ENCODE results near the gene RAET1G.
A peak's percentile ranks its signal among the peaks of the same experiment; 100 is the strongest.
"Not testable (repeated sequence)": the region's sequence is repeated elsewhere in the genome, so short reads cannot be mapped to it uniquely, and the experiment has no call there.

The RAET1G gene

GRCh38 chr6:149934249-149935156 lies 11.6 kb upstream of the RAET1G start:
- peak; percentile 66 for DNase-seq (ENCODE audit: low read depth)

DNA sequence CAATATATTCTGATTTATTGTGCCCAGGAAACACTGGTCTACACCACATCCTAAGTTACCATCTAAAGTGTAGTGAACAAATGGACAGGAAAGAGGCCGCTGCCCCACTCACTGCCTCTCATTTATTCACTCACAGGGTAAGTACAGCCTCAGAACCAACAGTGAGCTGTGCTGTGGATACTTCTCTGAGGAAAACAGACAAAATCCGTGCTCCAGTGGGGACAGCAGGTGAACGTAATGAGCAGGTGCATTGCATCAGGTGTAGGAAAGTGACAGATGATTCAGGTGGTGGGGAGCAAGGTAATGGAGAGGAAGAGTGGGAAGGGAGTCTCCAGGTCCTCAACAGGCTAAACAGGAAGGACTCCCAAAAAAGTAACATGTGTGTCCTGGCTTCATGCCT lies 10.5 kb upstream of the RAET1G start:
- no peak for DNase-seq (ENCODE audit: low read depth)

- no peak for DNase-seq (ENCODE audit: low read depth)
Observed at GRCh38 chr6:149933036-149933435, 10.1 kb upstream of the RAET1G start.

- no peak for DNase-seq (ENCODE audit: low read depth)
Observed at GRCh38 chr6:149931501-149931900, 8.6 kb upstream of the RAET1G start.

DNA sequence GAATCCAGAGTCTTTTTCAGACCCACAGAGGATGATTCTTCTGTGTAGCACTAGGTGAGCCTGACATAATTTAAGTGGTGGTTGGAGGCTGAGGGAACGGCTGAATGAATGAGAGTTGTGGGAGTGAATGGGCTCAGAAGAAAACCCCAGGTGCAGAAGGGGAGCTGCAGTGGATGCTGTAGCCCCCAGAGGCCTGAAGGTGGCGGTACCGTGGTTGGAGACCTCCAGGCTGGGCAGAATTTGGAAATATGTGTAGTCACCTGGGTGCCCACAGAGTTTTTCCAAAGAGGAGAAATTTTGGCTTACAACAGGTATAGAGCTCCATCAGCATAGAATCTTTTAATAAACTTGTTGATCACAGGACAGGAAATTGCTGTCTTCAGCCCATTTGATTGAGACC lies 6.5 kb upstream of the RAET1G start:
- DNase-seq (ENCODE audit: low read depth): no peak

GRCh38 chr6:149927025-149927424 lies 4.1 kb upstream of the RAET1G start:
- not testable (repeated sequence) for DNase-seq (ENCODE audit: low read depth)

- DNase-seq (ENCODE audit: low read depth): peak; percentile 58
Observed at GRCh38 chr6:149925974-149926777, 3.3 kb upstream of the RAET1G start.

DNA sequence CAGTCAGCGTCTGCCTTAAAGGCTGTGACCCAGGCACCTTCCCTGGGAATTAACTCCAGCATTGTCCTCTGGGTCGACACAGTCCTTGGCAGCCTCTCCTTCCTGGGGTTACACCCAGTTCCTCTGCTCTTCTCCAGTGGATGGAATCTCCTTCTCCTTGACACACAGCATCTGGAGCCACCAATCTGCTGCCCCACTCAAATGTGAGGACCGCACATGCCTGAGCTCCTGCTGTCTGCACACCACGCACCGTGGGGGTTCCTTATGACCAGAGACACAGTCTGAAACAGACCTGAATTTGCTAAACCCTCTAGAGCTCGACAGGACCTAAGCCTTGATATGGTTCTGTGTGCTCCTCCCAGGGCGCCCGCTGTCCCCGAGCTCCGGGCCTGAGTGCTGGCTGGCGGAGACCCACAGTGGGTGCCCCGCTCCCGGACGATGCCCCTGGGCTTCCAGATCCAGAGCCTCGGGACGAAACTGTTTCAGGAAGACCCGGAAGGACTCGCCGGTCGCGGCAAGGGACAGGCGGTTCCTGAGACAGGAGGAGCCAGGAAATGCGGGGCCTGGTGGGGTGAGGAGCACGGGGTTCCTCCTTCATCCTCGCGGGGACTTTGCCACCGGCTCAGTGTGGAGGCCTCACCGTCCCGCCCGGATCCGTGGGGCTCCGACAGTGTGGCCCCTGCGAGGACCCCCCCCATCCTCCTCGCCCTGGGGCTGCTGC lies 2.5 kb upstream of the RAET1G start:
- DNase-seq (ENCODE audit: low read depth): peak; percentile 17

- DNase-seq (ENCODE audit: low read depth): no peak
Observed at GRCh38 chr6:149924933-149925252, 2.0 kb upstream of the RAET1G start.

GRCh38 chr6:149924206-149924932 lies 1.4 kb upstream of the RAET1G start:
- no peak for DNase-seq (ENCODE audit: low read depth)

GRCh38 chr6:149923327-149923986 lies 536 bp upstream of the RAET1G start:
- DNase-seq (ENCODE audit: low read depth): no peak

- not testable (repeated sequence) for DNase-seq (ENCODE audit: low read depth)
Observed at GRCh38 chr6:149922091-149922490, 830 bp downstream of the RAET1G start.

GRCh38 chr6:149921361-149921760 lies 1.6 kb downstream of the RAET1G start:
- no peak for DNase-seq (ENCODE audit: low read depth)

DNA sequence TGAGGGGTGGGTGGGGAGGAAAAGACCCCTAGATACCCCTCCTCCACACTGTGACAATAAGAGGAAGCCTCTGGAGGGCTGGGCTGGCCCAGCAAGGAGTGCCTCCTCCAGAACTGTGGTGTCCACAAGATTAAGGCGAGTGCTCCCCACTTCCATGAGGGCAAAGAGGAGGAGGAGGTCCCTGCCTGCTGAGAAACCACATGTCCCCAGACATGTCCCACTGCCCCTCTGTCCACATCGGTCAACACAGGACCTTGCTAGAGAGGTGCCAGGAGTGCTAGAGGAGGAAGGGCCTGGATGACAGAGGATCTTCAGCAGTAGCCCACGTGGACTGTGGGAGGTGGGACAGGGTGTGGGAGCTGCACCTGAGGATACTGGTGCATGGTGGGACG lies 3.1 kb downstream of the RAET1G start:
- DNase-seq (ENCODE audit: low read depth): no peak

- DNase-seq (ENCODE audit: low read depth): not testable (repeated sequence)
Observed at GRCh38 chr6:149919126-149919833, 3.6 kb downstream of the RAET1G start.

- DNase-seq (ENCODE audit: low read depth): no peak
Observed at GRCh38 chr6:149918151-149918905, 4.6 kb downstream of the RAET1G start.

GRCh38 chr6:149917679-149918078 lies 5.2 kb downstream of the RAET1G start:
- no peak for DNase-seq (ENCODE audit: low read depth)

GRCh38 chr6:149915970-149916865 lies 6.7 kb downstream of the RAET1G start:
- no peak for DNase-seq (ENCODE audit: low read depth)

Data from amniotic epithelial cell (primary cell).